Mesendoderm (in vitro differentiated cells): ENCODE measurements around the gene SLC25A23.
"Not testable (repeated sequence)": the region's sequence is repeated elsewhere in the genome, so short reads cannot be mapped to it uniquely, and the experiment has no call there.

Experiments used
- DNase-seq: peaks from one replicate; pipeline ENCODE4 v3.0.0; 2013
- H2AK5ac ChIP-seq: 2 replicates; pipeline ENCODE4 v1.6.1; 2013; ENCODE audit warnings: low read length, inconsistent platforms
- H2BK120ac ChIP-seq: 2 replicates; pipeline ENCODE4 v1.6.1; 2013; ENCODE audit warnings: low read depth, mild to moderate bottlenecking, low read length, moderate library complexity, mixed read lengths
- H2BK15ac ChIP-seq: replicated peaks from 2 replicates; pipeline ENCODE4 v1.6.1; 2013; ENCODE audit warnings: low read depth, mild to moderate bottlenecking, moderate library complexity
- H2BK5ac ChIP-seq: 2 replicates; pipeline ENCODE4 v1.6.1; 2013; ENCODE audit warnings: low read length, inconsistent platforms
- H3K18ac ChIP-seq: 2 replicates; pipeline ENCODE4 v1.6.1; 2013; ENCODE audit warnings: mild to moderate bottlenecking, low read length, mixed read lengths
- H3K23ac ChIP-seq: one replicate; pipeline ENCODE4 v1.6.1; 2013; ENCODE audit warnings: low read length
- H3K27ac ChIP-seq: 2 replicates; pipeline ENCODE4 v1.5.1; 2013; ENCODE audit warnings: low read depth, mild to moderate bottlenecking, inconsistent platforms, low read length, moderate library complexity
- H3K27me3 ChIP-seq: 2 replicates; pipeline ENCODE4 v1.6.1; 2013; ENCODE audit warnings: low read length, control low read depth, mild to moderate bottlenecking, inconsistent platforms; ENCODE audit not compliant: insufficient read depth, poor library complexity
- H3K36me3 ChIP-seq: 2 replicates; pipeline ENCODE4 v1.6.1; 2013; ENCODE audit warnings: low read length, inconsistent platforms; ENCODE audit not compliant: control insufficient read depth, insufficient read depth
- H3K4ac ChIP-seq: one replicate; pipeline ENCODE4 v1.6.1; 2013; ENCODE audit warnings: low read depth, mild to moderate bottlenecking, low read length, moderate library complexity
- H3K4me1 ChIP-seq: 2 replicates; pipeline ENCODE4 v1.6.1; 2013; ENCODE audit warnings: low read depth, low read length, inconsistent platforms; ENCODE audit not compliant: control insufficient read depth
- H3K4me2 ChIP-seq: 2 replicates; pipeline ENCODE4 v1.6.1; 2013; ENCODE audit warnings: low read length
- H3K4me3 ChIP-seq: 2 replicates; pipeline ENCODE4 v1.5.1; 2013; ENCODE audit warnings: mild to moderate bottlenecking, low read length
- H3K56ac ChIP-seq: one replicate; pipeline ENCODE4 v1.6.1; 2013; ENCODE audit warnings: low read length
- H3K79me1 ChIP-seq: 2 replicates; pipeline ENCODE4 v1.6.1; 2013; ENCODE audit warnings: low read length, inconsistent platforms
- H3K79me2 ChIP-seq: 2 replicates; pipeline ENCODE4 v1.6.1; 2013; ENCODE audit warnings: mild to moderate bottlenecking, low read length; ENCODE audit not compliant: control insufficient read depth, insufficient read depth
- H3K9ac ChIP-seq: 2 replicates; pipeline ENCODE4 v1.6.1; 2013; ENCODE audit warnings: low read length, inconsistent platforms
- H4K5ac ChIP-seq: one replicate; pipeline ENCODE4 v1.6.1; 2013; ENCODE audit warnings: low read length
- H4K8ac ChIP-seq: one replicate; pipeline ENCODE4 v1.6.1; 2013; ENCODE audit warnings: low read depth, mild to moderate bottlenecking, control low read depth, low read length, moderate library complexity
- WGBS: extraction: QIAGEN DNeasy Blood & Tissue Kit; methylation state at CpG from one replicate; pipeline ENCODE4 v1.1.7; 2013; ENCODE audit warnings: low lambda C conversion rate, missing lambda C conversion rate; ENCODE audit not compliant: insufficient coverage; ENCODE audit errors: extremely low coverage; 5-methylcytosine and 5-hydroxymethylcytosine counted together

Gene SLC25A23

DNA sequence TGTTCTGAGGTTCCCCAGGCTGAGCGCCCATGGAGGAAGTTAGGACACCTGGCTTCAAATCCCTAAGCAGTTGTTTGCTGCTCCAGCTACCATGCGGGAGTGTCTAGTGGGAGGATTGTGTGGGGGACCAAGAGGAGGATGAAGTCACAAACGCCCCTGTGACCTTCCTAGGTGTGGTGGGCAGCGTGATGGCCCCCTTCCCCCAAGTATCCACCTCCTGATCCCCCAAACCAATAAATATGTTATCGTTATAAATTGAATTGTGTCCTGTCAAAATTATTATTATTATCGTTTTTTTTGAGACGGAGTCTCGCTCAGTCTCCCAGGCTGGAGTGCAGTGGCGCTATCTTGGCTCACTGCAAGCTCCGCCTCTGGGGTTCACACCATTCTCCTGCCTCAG, 25.9 kb downstream of the SLC25A23 start, which contains the start of gene SLC25A41:
TSS of gene SLC25A41 (minus strand) at position 101 of the 400 bp plus-strand sequence. CDS start at position 31, 70 bp downstream.
- Histone ChIP-seq H3K23ac (no peak within 1 kb of the TSS), H3K36me3 (no peaks in the 10 kb centered on the region), H3K56ac (no peak within 1 kb of the TSS), H3K79me2 (no peaks in the 10 kb centered on the region), H3K4ac (no peak within 1 kb of the TSS), H2AK5ac (no peak within 1 kb of the TSS), H4K5ac (no peak within 1 kb of the TSS), H4K8ac (no peak within 1 kb of the TSS), H2BK5ac (no peak within 1 kb of the TSS), H3K27me3 (no peaks in the 10 kb centered on the region), H2BK120ac (no peak within 1 kb of the TSS), H3K4me2 (no peak within 1 kb of the TSS), H3K4me3 (no peak within 1 kb of the TSS), H2BK15ac (no peak within 1 kb of the TSS), H3K18ac (no peak within 1 kb of the TSS), H3K9ac (no peak within 1 kb of the TSS), H3K79me1 (no peaks in the 10 kb centered on the region), H3K4me1 (no peaks in the 10 kb centered on the region), H3K27ac (no peak within 1 kb of the TSS)
- WGBS, result no CpG with 5 or more reads among the region's 10 CpGs
- DNase-seq, result no peak

DNA sequence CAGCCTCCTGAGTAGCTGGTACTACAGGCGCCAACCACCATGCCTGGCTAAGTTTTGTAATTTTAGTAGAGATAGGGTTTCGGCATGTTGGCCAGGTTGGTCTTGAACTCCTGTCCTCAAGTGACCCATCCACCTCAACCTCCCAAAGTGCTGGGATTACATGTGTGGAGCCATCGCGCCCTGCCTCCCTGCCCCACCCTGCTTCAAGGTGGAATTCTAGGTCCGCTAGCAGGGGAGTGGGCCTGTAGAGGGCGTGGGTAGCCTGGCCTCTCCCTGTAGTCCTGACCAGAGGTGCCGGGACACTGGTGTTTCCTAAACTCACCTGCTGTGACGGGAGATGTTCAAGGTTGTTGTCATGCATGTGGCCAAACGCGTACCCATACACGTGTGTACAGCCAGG, 26.4 kb downstream of the SLC25A23 start:
- no peak overlapping the region for H3K56ac ChIP-seq
- no peak overlapping the region for H3K27ac ChIP-seq
- WGBS, result no CpG with 5 or more reads among the region's 11 CpGs
- no peak for DNase-seq
- no peak overlapping the region for H3K4me3 ChIP-seq
- no peaks in the 10 kb centered on the region for H3K79me1 ChIP-seq
- H3K27me3 ChIP-seq, result no peaks in the 10 kb centered on the region
- H4K5ac ChIP-seq, result no peak overlapping the region
- H3K4me1 ChIP-seq, result no peaks in the 10 kb centered on the region
- H4K8ac ChIP-seq, result no peak overlapping the region
- H2BK120ac ChIP-seq, result no peak overlapping the region
- no peak overlapping the region for H2BK5ac ChIP-seq
- no peak overlapping the region for H2AK5ac ChIP-seq
- no peak overlapping the region for H3K9ac ChIP-seq
- no peak overlapping the region for H3K4me2 ChIP-seq
- no peak overlapping the region for H3K23ac ChIP-seq
- no peaks in the 10 kb centered on the region for H3K36me3 ChIP-seq
- H2BK15ac ChIP-seq, result no peak overlapping the region
- H3K18ac ChIP-seq, result no peak overlapping the region
- H3K79me2 ChIP-seq, result no peaks in the 10 kb centered on the region
- no peak overlapping the region for H3K4ac ChIP-seq

- H3K56ac ChIP-seq, result no peak overlapping the region
- no CpG with 5 or more reads among the region's 11 CpGs for WGBS
- no peaks in the 10 kb centered on the region for H3K79me2 ChIP-seq
These were observed 27.7 kb downstream of the SLC25A23 start for GRCh38 chr19:6431891-6432290.

GRCh38 chr19:6429419-6430221, 30.0 kb downstream of the SLC25A23 start:
- no peaks in the 10 kb centered on the region for H3K79me2 ChIP-seq
- H2BK15ac ChIP-seq, result no peak overlapping the region
- H4K5ac ChIP-seq, result no peak overlapping the region
- no peak overlapping the region for H3K9ac ChIP-seq
- no peaks in the 10 kb centered on the region for H3K4me1 ChIP-seq
- WGBS, result no CpG with 5 or more reads among the region's 20 CpGs
- DNase-seq, result no peak
- H3K27ac ChIP-seq, result no peak overlapping the region
- no peak overlapping the region for H3K4me2 ChIP-seq
- no peak overlapping the region for H3K18ac ChIP-seq
- no peak overlapping the region for H3K23ac ChIP-seq
- no peaks in the 10 kb centered on the region for H3K36me3 ChIP-seq
- H2BK120ac ChIP-seq, result no peak overlapping the region
- no peak overlapping the region for H2AK5ac ChIP-seq
- H3K4ac ChIP-seq, result no peak overlapping the region
- no peak overlapping the region for H4K8ac ChIP-seq
- H3K4me3 ChIP-seq, result no peak overlapping the region
- no peak overlapping the region for H2BK5ac ChIP-seq
- no peak overlapping the region for H3K56ac ChIP-seq
- no peaks in the 10 kb centered on the region for H3K79me1 ChIP-seq
- no peaks in the 10 kb centered on the region for H3K27me3 ChIP-seq

More at GRCh38 chr19:6431891-6432290, 27.7 kb downstream of the SLC25A23 start:
- Histone ChIP-seq H3K79me1 (no peaks in the 10 kb centered on the region), H2AK5ac (no peak overlapping the region), H3K18ac (no peak overlapping the region), H2BK5ac (no peak overlapping the region), H3K36me3 (no peaks in the 10 kb centered on the region), H4K8ac (no peak overlapping the region), H2BK120ac (no peak overlapping the region), H3K27ac (no peak overlapping the region), H3K4ac (no peak overlapping the region), H3K27me3 (no peaks in the 10 kb centered on the region), H3K9ac (no peak overlapping the region), H2BK15ac (no peak overlapping the region), H4K5ac (no peak overlapping the region), H3K4me3 (no peak overlapping the region), H3K4me2 (no peak overlapping the region), H3K4me1 (no peaks in the 10 kb centered on the region), H3K23ac (no peak overlapping the region)
- DNase-seq, result no peak

DNA sequence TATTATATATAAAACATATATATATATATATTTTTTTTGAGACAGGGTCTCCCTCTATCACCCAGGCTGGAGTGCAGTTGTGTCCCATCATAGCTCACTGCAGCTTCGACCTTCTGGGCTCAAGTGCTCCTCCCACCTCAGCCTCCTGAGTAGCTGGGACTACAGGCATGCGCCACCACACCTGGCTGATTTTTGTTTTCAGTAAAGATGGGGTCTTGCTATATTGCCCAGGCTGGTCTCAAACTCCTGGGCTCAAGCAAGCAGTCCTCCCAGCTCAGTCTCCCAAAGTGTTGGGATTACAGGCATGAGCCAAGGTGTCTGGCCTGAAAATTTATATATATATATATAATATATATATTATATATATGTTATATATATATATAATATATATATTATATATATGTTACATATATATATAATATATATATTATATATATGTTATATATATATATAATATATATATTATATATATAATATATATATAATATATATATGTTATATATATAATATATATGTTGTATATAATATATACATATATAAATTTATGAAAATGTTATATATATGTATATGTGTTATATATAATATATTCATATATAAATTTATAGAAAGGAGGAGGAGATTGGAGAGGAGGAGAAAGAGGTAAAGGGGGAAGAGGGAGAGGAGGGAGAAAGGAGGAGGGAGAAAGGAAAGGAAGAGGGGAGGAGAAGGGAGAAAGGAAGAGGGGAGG, 30.7 kb downstream of the SLC25A23 start:
- not testable (repeated sequence) for H3K56ac ChIP-seq, H2AK5ac ChIP-seq, H2BK5ac ChIP-seq, DNase-seq, H3K36me3 ChIP-seq, H2BK15ac ChIP-seq, H2BK120ac ChIP-seq, H3K9ac ChIP-seq, H3K4me1 ChIP-seq, H4K8ac ChIP-seq, H3K18ac ChIP-seq, H3K79me2 ChIP-seq, H3K79me1 ChIP-seq, H4K5ac ChIP-seq, H3K4me3 ChIP-seq, H3K27me3 ChIP-seq, H3K4ac ChIP-seq, H3K27ac ChIP-seq, H3K23ac ChIP-seq, H3K4me2 ChIP-seq
- no CpG with 5 or more reads among the region's 2 CpGs for WGBS
